Erythroblast (primary cell): ENCODE measurements around the gene TRAF2.

Experiments
- GATA1 ChIP-seq: IDR thresholded peaks from 2 replicates; pipeline ENCODE4 v1.6.1; 2011; ENCODE audit warnings: low read depth, mild to moderate bottlenecking, control low read depth, low read length, moderate library complexity
- POLR2A ChIP-seq: IDR thresholded peaks from 2 replicates; pipeline ENCODE4 v1.6.1; 2011; ENCODE audit warnings: mild to moderate bottlenecking, low read length

DNA sequence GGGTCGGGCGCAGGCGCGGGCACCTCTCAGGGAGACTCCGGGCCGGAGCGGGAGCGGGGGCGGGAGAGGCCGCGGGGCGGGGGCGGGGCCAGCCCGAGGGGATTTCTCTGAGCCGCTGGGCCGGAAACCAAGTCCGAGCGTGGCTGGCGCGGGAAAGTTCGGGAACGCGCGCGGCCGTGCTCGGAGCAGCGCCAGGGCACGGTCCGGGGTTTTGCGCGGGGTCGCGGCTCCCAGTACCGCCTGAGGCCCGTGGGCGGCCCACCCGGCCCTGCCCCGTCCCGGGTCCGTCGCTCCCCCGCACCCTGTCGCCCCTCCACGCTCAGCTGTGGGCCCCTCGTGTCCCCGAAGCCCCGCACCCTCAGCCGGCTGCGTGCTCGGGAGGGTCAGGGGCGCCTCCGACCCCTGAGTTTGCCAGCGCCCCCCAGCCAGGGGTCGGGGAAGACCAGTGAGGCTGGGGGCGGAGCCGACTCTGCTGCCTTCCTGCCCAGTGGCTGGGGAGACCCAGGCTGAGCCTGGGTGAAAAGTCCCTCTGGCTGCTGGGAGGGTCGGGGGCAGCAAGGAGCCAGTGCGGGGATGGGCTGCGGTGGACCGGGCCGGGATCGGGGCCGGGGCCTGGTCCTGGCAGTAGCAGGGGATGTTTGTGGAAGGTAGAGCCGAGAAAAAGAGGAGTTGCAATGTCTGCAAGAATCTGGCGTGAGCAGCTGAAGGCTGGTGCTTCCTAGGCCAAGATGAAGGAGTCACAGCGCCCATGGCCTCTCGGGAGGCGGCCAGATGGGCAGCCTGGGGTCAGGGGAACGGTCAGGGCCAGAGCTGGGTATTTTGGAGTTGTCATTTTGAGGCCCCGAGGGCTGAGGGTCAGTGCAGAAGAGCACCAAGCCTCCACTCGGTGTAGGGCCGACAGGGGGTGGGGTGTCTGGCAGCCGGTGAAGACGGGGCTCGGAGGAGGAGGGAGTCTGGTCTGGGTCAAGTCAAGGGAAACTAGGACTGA is 588 bp downstream of the TRAF2 start:
- TF ChIP-seq POLR2A (no peak), GATA1 (no peak)
